Spleen (tissue), 11 donors: ENCODE data around the gene DBNL. TPM values are rescaled to one million over a fixed set of nuclear protein-coding genes. Genes with fewer than 3 reads are reported as not detected.

Experiments
- DNase-seq: peaks from one replicate; pipeline ENCODE4 v3.0.0-alpha.2; 2020
- H3K27ac ChIP-seq, 8 donors: fragments of 200-600 bp; sonication (generic) in 7 of 8; 1 replicate in 4 of 8; 2 replicates in 4 of 8; pipeline versions ENCODE4 v1.5.0 to v1.8.0; 2016 to 2021; ENCODE audit warnings: inconsistent platforms in 4 of 8, mild to moderate bottlenecking in 4 of 8, moderate library complexity in 1 of 8
- H3K27me3 ChIP-seq, 7 donors: fragments of 200-600 bp; sonication (generic) in 6 of 7; replicated peaks in 1 of 7; 1 replicate in 4 of 7; 2 replicates in 3 of 7; pipeline versions ENCODE4 v1.5.0 to v1.8.0; 2016 to 2021; ENCODE audit warnings: inconsistent platforms in 3 of 7, mild to moderate bottlenecking in 1 of 7
- H3K36me3 ChIP-seq, 6 donors: fragments of 200-600 bp; sonication (generic) in 5 of 6; 1 replicate in 4 of 6; 2 replicates in 2 of 6; pipeline versions ENCODE4 v1.5.0 to v1.8.0; 2016 to 2021; ENCODE audit warnings: inconsistent platforms in 2 of 6
- H3K4me1 ChIP-seq, 6 donors: fragments of 200-600 bp; sonication (generic) in 5 of 6; 1 replicate in 3 of 6; 2 replicates in 3 of 6; pipeline versions ENCODE4 v1.5.0 to v1.8.0; 2016 to 2021; ENCODE audit warnings: inconsistent platforms in 3 of 6
- H3K4me3 ChIP-seq, 8 donors: fragments of 200-600 bp; sonication (generic) in 7 of 8; 1 replicate in 4 of 8; 2 replicates in 4 of 8; pipeline versions ENCODE4 v1.5.0 to v1.8.0; 2016 to 2021; ENCODE audit warnings: inconsistent platforms in 4 of 8, mild to moderate bottlenecking in 4 of 8, moderate library complexity in 2 of 8
- H3K9me3 ChIP-seq, 8 donors: fragments of 200-600 bp; sonication (generic) in 7 of 8; 1 replicate in 4 of 8; 2 replicates in 4 of 8; pipeline versions ENCODE4 v1.5.0 to v1.8.0; 2016 to 2021; ENCODE audit warnings: inconsistent platforms in 4 of 8
- CTCF ChIP-seq, 11 experiments: fragments of 200-600 bp in 7 of 11; fragments of 450-650 bp in 4 of 11; sonication (generic) in 4 of 11; IDR thresholded peaks in 8 of 11; conservative IDR thresholded peaks in 3 of 11; 1 replicate in 7 of 11; 2 replicates in 4 of 11; pipeline versions ENCODE4 v1.4.0 to v1.8.0; 2016 to 2021; ENCODE audit warnings: antibody characterized with exemption in 11 of 11, inconsistent platforms in 4 of 11, mild to moderate bottlenecking in 1 of 11
- POLR2A ChIP-seq, 3 donors: fragments of 450-650 bp; IDR thresholded peaks; one replicate each; pipeline ENCODE4 v1.5.1; 2017; ENCODE audit warnings: antibody characterized with exemption in 3 of 3, mild to moderate bottlenecking in 1 of 3
- POLR2AphosphoS5 ChIP-seq, 3 donors: sonication (generic); formaldehyde crosslinking; IDR thresholded peaks; one replicate each; pipeline ENCODE4 v1.5.1; 2017; ENCODE audit warnings: antibody characterized with exemption in 3 of 3
- WGBS, 5 donors: extraction: QIAGEN DNeasy Blood & Tissue Kit in 3 of 5; methylation state at CpG; one replicate each; pipeline versions ENCODE4 v1.1.5 to v1.1.7; 2013 to 2018; 5-methylcytosine and 5-hydroxymethylcytosine counted together
- intact Hi-C: fragments of 100-400 bp; cut with DNase I; formaldehyde crosslinking; loops from one replicate; pipeline ENCODE4 v1.15.0; 2023; ENCODE audit warnings: low total_unique reads
- polyA plus RNA-seq, 3 donors: library from polyadenylated mRNA; stranded (reverse); fragments of 200-250 nt; gene quantifications; one replicate each; pipeline ENCODE4 v1.2.1, GENCODE V29; 2013
- total RNA-seq, 7 donors: library from RNA; depleted of rRNA in 3 of 7; stranded (reverse); fragments of >200 nt in 3 of 7; fragmentation: NEBNext Ultra II Directional in 4 of 7; extraction: Animal tissue kit (Norgen Biotek cat#: 25700) in 4 of 7; gene quantifications; one replicate each; pipeline versions ENCODE4 v1.1.0 to v1.2.1, GENCODE V29; 2016 to 2021
- donor health status: healthy with polysubstance abuse.
- donor health status: DM: no; HTN: no; CAD: no; lungs with moderate emphysema.
- donor health status: DM: no; HTN: no; CAD: no.
- donor health status: Bipolar disorder and iron deficiency.
- donor health status: healthy.
- donor health status: DM: no; HTN: no; CAD: no.
- donor health status: DM: yes; HTN: yes; CAD: no.

The DBNL gene
- total and polyA plus RNA-seq, 10 donors = 118 to 257 (median 206) TPM

GRCh38 chr7:44062903-44063295 lies 18.4 kb downstream of the DBNL start:
- Histone ChIP-seq H3K36me3 (peaks cover 0 to 56% (median 46%) of the 10 kb centered on the region in 6 donors), H3K27ac (peak overlapping the region in 5 of 8 donors; percentile 29 to 94 (median 80)), H3K27me3 (no peaks in the 10 kb centered on the region), H3K4me1 (peaks cover 24 to 99% (median 84%) of the 10 kb centered on the region in 6 donors), H3K4me3 (no peak overlapping the region), H3K9me3 (no peaks in the 10 kb centered on the region)
- TF ChIP-seq POLR2AphosphoS5 (IDR thresholded peaks at IDR 0.05) (peak in 1 of 3 donors; percentile 11), POLR2A (IDR thresholded peaks at IDR 0.05) (no peak), CTCF (IDR thresholded peaks at IDR 0.05 in 8 of 11, conservative IDR thresholded peaks at IDR 0.05 in 3 of 11) (no peak)
- no peak for DNase-seq
- intact Hi-C loops = no loop called here
- 67 to 81% (median 72%) methylated on average over 3 of the region's 3 CpGs for WGBS, 5 donors

- no peaks in the 10 kb centered on the region for H3K9me3 ChIP-seq
- TF ChIP-seq POLR2AphosphoS5 (IDR thresholded peaks at IDR 0.05) (no peak), POLR2A (IDR thresholded peaks at IDR 0.05) (no peak), CTCF (IDR thresholded peaks at IDR 0.05 in 8 of 11, conservative IDR thresholded peaks at IDR 0.05 in 3 of 11) (no peak)
- H3K4me3 ChIP-seq = no peak overlapping the region
- DNase-seq = no peak
- H3K27me3 ChIP-seq = no peaks in the 10 kb centered on the region
- WGBS, 5 donors = 73 to 89% (median 79%) methylated on average over 5 to 10 of the region's 10 CpGs
- peaks cover 18 to 98% (median 78%) of the 10 kb centered on the region in 6 donors for H3K4me1 ChIP-seq
- H3K27ac ChIP-seq = peak overlapping the region in 1 of 8 donors; percentile 26
- intact Hi-C loops = no loop called here
- H3K36me3 ChIP-seq = peaks cover 0 to 50% (median 39%) of the 10 kb centered on the region in 6 donors
Measured at GRCh38 chr7:44063547-44063893, 19.0 kb downstream of the DBNL start.

GRCh38 chr7:44063894-44064651 lies 19.6 kb downstream of the DBNL start:
- WGBS, 5 donors = 58 to 80% (median 62%) methylated on average over 9 to 16 of the region's 16 CpGs
- intact Hi-C loops = no loop called here

More at GRCh38 chr7:44063894-44064651, 19.6 kb downstream of the DBNL start:
- Histone ChIP-seq H3K9me3 (no peaks in the 10 kb centered on the region), H3K36me3 (peaks cover 0 to 44% (median 34%) of the 10 kb centered on the region in 6 donors), H3K27me3 (no peaks in the 10 kb centered on the region), H3K27ac (peak overlapping the region in 4 of 8 donors; percentile 2 to 30 (median 14)), H3K4me3 (no peak overlapping the region), H3K4me1 (peaks cover 18 to 92% (median 72%) of the 10 kb centered on the region in 6 donors)
- peak; percentile 72 for DNase-seq
- TF ChIP-seq POLR2AphosphoS5 (IDR thresholded peaks at IDR 0.05) = peak; percentile 31 to 70 (median 43)
- no peak for TF ChIP-seq POLR2A (IDR thresholded peaks at IDR 0.05)
- TF ChIP-seq CTCF (IDR thresholded peaks at IDR 0.05 in 8 of 11, conservative IDR thresholded peaks at IDR 0.05 in 3 of 11) = no peak
